Duodenal mucosa (tissue), 2 donors: ENCODE data around the gene NUP210.

ENCODE experiments used
- H3K27ac ChIP-seq: one replicate; pipeline ENCODE4 v1.7.0; 2013; ENCODE audit warnings: low read depth, low read length
- H3K27me3 ChIP-seq, 2 donors: one replicate each; pipeline ENCODE4 v1.7.0; 2013; ENCODE audit warnings: low read length in 2 of 2, control low read depth in 1 of 2; ENCODE audit not compliant: insufficient read depth in 2 of 2, control insufficient read depth in 1 of 2
- H3K36me3 ChIP-seq, 2 donors: one replicate each; pipeline ENCODE4 v1.7.0; 2013; ENCODE audit warnings: low read length in 2 of 2, control low read depth in 1 of 2; ENCODE audit not compliant: insufficient read depth in 2 of 2, control insufficient read depth in 1 of 2
- H3K4me1 ChIP-seq, 2 donors: one replicate each; pipeline ENCODE4 v1.7.0; 2013; ENCODE audit warnings: low read length in 2 of 2, control low read depth in 1 of 2; ENCODE audit not compliant: insufficient read depth in 2 of 2, control insufficient read depth in 1 of 2
- H3K4me3 ChIP-seq, 2 donors: one replicate each; pipeline ENCODE4 v1.7.0; 2013; ENCODE audit warnings: low read length in 2 of 2, low read depth in 1 of 2
- H3K9ac ChIP-seq, 2 donors: one replicate each; pipeline ENCODE4 v1.7.0; 2013; ENCODE audit warnings: low read length in 2 of 2, low read depth in 1 of 2
- H3K9me3 ChIP-seq, 2 donors: one replicate each; pipeline ENCODE4 v1.7.0; 2013; ENCODE audit warnings: low read length in 2 of 2, control low read depth in 1 of 2; ENCODE audit not compliant: control insufficient read depth in 1 of 2

The NUP210 gene

GRCh38 chr3:13417166-13417947, 2.8 kb downstream of the NUP210 start:
- no peaks in the 10 kb centered on the region for H3K36me3 ChIP-seq
- peaks cover 29 to 54% of the 10 kb centered on the region in 2 donors for H3K4me1 ChIP-seq
- no peaks in the 10 kb centered on the region for H3K27me3 ChIP-seq
- no peaks in the 10 kb centered on the region for H3K9me3 ChIP-seq
- no peak overlapping the region for H3K9ac ChIP-seq
- no peak overlapping the region for H3K27ac ChIP-seq
- H3K4me3 ChIP-seq = no peak overlapping the region

- H3K4me3 ChIP-seq = no peak overlapping the region
- H3K27me3 ChIP-seq = no peaks in the 10 kb centered on the region
- H3K9me3 ChIP-seq = no peaks in the 10 kb centered on the region
- H3K9ac ChIP-seq = no peak overlapping the region
- H3K27ac ChIP-seq = no peak overlapping the region
- peaks cover 29 to 46% of the 10 kb centered on the region in 2 donors for H3K4me1 ChIP-seq
- no peaks in the 10 kb centered on the region for H3K36me3 ChIP-seq
Observed at GRCh38 chr3:13415997-13416793, 3.9 kb downstream of the NUP210 start.

GRCh38 chr3:13415236-13415986, 4.7 kb downstream of the NUP210 start:
- Histone ChIP-seq H3K27ac (no peak overlapping the region), H3K36me3 (no peaks in the 10 kb centered on the region), H3K4me3 (no peak overlapping the region), H3K9me3 (no peaks in the 10 kb centered on the region), H3K4me1 (peaks cover 29 to 38% of the 10 kb centered on the region in 2 donors), H3K27me3 (no peaks in the 10 kb centered on the region), H3K9ac (no peak overlapping the region)

GRCh38 chr3:13414040-13414729, 5.9 kb downstream of the NUP210 start:
- Histone ChIP-seq H3K36me3 (no peaks in the 10 kb centered on the region), H3K9ac (peak overlapping the region in 1 of 2 donors; percentile 12), H3K9me3 (no peaks in the 10 kb centered on the region), H3K4me1 (peaks cover 27 to 35% of the 10 kb centered on the region in 2 donors), H3K27me3 (no peaks in the 10 kb centered on the region), H3K27ac (peak overlapping the region; percentile 44), H3K4me3 (peak overlapping the region in 1 of 2 donors; percentile 17)

GRCh38 chr3:13411186-13411860, 8.8 kb downstream of the NUP210 start:
- Histone ChIP-seq H3K27me3 (no peaks in the 10 kb centered on the region), H3K27ac (no peak overlapping the region), H3K4me1 (peaks cover 22 to 23% of the 10 kb centered on the region in 2 donors), H3K9me3 (peaks cover 5 to 6% of the 10 kb centered on the region in 2 donors), H3K4me3 (no peak overlapping the region), H3K36me3 (no peaks in the 10 kb centered on the region), H3K9ac (no peak overlapping the region)

- H3K4me3 ChIP-seq = no peak overlapping the region
- no peak overlapping the region for H3K27ac ChIP-seq
- H3K9me3 ChIP-seq = peaks cover 5 to 6% of the 10 kb centered on the region in 2 donors
- H3K4me1 ChIP-seq = peaks cover 1 to 5% of the 10 kb centered on the region in 2 donors
- no peaks in the 10 kb centered on the region for H3K36me3 ChIP-seq
- H3K9ac ChIP-seq = no peak overlapping the region
- no peaks in the 10 kb centered on the region for H3K27me3 ChIP-seq
Observed at GRCh38 chr3:13408890-13409289, 11.2 kb downstream of the NUP210 start.

GRCh38 chr3:13407926-13408325, 12.2 kb downstream of the NUP210 start:
- Histone ChIP-seq H3K4me1 (no peaks in the 10 kb centered on the region), H3K36me3 (no peaks in the 10 kb centered on the region), H3K9ac (no peak overlapping the region), H3K9me3 (peaks cover 5 to 10% of the 10 kb centered on the region in 2 donors), H3K27me3 (no peaks in the 10 kb centered on the region), H3K4me3 (no peak overlapping the region), H3K27ac (no peak overlapping the region)

GRCh38 chr3:13407475-13407874, 12.6 kb downstream of the NUP210 start:
- H3K4me1 ChIP-seq = no peaks in the 10 kb centered on the region
- no peak overlapping the region for H3K4me3 ChIP-seq
- peaks cover 5 to 10% of the 10 kb centered on the region in 2 donors for H3K9me3 ChIP-seq
- no peak overlapping the region for H3K27ac ChIP-seq
- no peak overlapping the region for H3K9ac ChIP-seq
- H3K27me3 ChIP-seq = no peaks in the 10 kb centered on the region
- no peaks in the 10 kb centered on the region for H3K36me3 ChIP-seq

- H3K4me1 ChIP-seq = no peaks in the 10 kb centered on the region
- H3K27me3 ChIP-seq = no peaks in the 10 kb centered on the region
- H3K27ac ChIP-seq = no peak overlapping the region
- no peaks in the 10 kb centered on the region for H3K36me3 ChIP-seq
- no peak overlapping the region for H3K9ac ChIP-seq
- no peak overlapping the region for H3K4me3 ChIP-seq
- H3K9me3 ChIP-seq = peaks cover 5 to 10% of the 10 kb centered on the region in 2 donors
Observed at GRCh38 chr3:13406190-13406589, 13.9 kb downstream of the NUP210 start.
